ENCODE data around the gene IQGAP3.

DNA sequence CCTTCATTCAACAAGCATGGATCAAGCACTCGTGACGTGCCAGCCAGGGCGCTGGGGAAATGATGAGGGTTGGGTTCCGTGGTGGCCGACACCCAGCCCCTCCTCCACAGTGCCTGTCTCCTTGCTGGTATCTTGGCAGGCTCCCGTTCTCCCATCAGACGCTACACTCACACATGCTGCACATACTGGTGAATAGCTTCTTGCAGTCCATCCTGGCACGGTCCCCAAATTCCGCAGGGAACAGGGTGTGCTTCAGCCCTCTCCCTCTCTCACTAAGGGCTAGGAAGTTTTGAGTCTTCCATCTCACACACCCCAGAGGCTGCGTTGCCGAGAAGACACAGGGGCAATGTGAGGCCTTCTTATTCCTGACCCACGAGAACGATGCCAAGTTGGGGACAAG lies 61.7 kb downstream of the IQGAP3 start:
- TF ChIP-seq, protein P1, sequence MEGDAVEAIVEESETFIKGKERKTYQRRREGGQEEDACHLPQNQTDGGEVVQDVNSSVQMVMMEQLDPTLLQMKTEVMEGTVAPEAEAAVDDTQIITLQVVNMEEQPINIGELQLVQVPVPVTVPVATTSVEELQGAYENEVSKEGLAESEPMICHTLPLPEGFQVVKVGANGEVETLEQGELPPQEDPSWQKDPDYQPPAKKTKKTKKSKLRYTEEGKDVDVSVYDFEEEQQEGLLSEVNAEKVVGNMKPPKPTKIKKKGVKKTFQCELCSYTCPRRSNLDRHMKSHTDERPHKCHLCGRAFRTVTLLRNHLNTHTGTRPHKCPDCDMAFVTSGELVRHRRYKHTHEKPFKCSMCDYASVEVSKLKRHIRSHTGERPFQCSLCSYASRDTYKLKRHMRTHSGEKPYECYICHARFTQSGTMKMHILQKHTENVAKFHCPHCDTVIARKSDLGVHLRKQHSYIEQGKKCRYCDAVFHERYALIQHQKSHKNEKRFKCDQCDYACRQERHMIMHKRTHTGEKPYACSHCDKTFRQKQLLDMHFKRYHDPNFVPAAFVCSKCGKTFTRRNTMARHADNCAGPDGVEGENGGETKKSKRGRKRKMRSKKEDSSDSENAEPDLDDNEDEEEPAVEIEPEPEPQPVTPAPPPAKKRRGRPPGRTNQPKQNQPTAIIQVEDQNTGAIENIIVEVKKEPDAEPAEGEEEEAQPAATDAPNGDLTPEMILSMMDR (IDR thresholded peaks at IDR 0.05): no peak
- TF ChIP-seq EZH2 (IDR thresholded peaks at IDR 0.05; ENCODE audit: borderline replicate concordance, insufficient read depth, low read depth, low read length, poor library complexity, severe bottlenecking): no peak
